ENCODE results near the gene CNTFR. TPM values are rescaled to one million over a fixed set of nuclear protein-coding genes. Genes with fewer than 3 reads are reported as not detected.

CNTFR gene
- total RNA-seq, 3 donors from 2014 or later = 11.3 to 103 (median 15.4) TPM

DNA sequence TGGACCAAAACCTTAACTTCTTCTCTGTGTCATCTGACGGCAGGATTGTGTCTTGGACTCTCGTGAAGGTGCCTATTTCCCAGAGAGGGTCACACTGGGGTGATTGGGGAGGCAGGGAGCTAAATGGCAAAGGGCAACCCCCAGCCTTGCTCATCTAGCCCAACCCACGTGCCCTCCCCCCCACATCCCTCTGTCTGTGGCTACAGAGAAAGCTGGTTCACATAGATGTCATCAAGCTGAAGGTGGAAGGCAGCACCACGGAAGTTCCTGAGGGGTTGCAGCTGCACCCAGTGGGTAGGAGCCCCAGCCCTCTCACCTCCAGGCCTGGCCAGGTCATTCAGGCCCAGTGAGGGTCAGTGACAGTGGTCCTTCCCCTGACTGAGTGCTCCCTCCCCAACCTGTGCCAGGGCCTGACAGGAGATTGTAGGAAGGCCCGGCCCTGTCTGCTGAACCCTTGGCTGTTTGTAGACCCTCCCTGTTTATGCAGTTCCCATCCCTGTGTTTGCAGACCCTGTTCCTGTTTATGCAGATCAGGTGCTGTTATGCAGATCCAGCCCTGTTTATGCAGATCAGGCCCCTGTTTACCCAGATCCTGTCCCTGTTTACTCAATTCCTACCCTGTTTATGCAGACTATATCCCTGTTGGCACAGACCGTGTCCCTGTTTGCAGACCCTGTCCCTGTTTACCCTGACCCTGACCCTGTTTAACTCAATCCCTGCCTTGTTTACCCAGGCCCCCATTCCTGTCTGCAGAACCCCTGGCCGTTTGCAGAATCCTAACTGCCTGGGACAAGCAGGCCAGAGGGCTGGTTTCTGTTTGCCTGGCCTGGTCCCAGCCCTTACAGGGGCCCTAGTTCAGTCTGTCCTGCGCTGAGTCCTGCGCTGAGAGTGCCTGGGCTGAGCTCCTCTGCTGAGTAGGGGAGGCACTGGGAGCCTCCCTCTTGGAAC is 77.1 kb downstream of the CNTFR start:
- Histone ChIP-seq H3K4me1 (no peaks in the 10 kb centered on the region), H3K27me3 (no peaks in the 10 kb centered on the region), H3K4me3 (no peak overlapping the region), H3K9me3 (no peaks in the 10 kb centered on the region), H3K36me3 (no peaks in the 10 kb centered on the region), H3K27ac (no peak overlapping the region)
- no peak for DNase-seq (ENCODE audit: low spot score in 2 of 2)
- intact Hi-C loops (cut with DNase I; ENCODE audit: low total_unique reads) = no loop called here
- TF ChIP-seq POLR2AphosphoS5 (IDR thresholded peaks at IDR 0.05) = no peak
- TF ChIP-seq POLR2A (IDR thresholded peaks at IDR 0.05) = no peak
- TF ChIP-seq, protein P1, sequence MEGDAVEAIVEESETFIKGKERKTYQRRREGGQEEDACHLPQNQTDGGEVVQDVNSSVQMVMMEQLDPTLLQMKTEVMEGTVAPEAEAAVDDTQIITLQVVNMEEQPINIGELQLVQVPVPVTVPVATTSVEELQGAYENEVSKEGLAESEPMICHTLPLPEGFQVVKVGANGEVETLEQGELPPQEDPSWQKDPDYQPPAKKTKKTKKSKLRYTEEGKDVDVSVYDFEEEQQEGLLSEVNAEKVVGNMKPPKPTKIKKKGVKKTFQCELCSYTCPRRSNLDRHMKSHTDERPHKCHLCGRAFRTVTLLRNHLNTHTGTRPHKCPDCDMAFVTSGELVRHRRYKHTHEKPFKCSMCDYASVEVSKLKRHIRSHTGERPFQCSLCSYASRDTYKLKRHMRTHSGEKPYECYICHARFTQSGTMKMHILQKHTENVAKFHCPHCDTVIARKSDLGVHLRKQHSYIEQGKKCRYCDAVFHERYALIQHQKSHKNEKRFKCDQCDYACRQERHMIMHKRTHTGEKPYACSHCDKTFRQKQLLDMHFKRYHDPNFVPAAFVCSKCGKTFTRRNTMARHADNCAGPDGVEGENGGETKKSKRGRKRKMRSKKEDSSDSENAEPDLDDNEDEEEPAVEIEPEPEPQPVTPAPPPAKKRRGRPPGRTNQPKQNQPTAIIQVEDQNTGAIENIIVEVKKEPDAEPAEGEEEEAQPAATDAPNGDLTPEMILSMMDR (IDR thresholded peaks at IDR 0.05) = no peak

DNA sequence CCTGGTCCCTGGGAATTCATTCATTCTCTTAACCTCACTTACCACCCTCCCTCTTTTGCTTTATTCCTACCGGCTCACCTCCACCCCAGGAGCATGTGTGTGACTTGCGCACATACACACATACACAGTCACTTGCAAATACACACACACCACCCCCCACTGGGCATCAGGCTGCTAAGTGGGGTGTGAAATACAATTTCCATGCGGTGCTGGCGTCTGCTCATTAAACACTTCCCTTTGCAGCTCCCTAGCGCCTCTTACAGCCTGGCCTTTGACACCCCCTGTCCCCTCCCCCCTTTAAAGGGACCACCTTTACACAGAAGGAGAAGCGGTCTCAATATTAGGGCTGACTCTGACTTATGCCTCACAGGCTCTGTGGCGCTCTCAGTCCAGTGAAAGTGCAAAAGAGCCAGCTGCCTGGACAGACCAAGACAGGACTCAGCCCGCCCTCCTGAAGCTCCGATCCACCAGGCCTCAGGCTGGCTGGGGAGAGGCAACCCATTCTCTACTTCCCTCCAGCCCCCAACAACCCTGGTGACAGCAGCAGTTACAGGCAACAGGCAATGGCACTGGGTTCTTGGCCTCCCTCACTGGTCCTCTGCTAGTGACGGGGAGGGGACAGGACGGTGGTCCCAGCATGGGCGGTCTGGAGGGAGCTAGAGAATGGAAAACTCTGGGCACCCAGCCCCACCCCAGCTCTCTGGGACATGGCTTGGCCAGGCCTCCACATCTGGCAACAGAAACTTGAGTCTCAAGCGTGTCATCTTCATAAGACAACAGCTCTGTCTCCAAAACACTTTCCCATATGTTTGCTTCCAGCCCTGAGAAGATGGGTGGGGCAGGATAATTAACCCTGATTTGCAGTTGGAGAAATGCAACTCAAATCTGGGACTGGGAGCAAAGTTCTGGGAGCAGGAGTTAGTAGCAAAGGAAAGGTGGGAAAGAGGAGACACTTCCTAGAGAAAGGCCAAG is 78.7 kb downstream of the CNTFR start:
- no peak overlapping the region for H3K27ac ChIP-seq
- H3K4me1 ChIP-seq = no peaks in the 10 kb centered on the region
- H3K9me3 ChIP-seq = no peaks in the 10 kb centered on the region
- DNase-seq (ENCODE audit: low spot score in 2 of 2) = no peak
- no peak for TF ChIP-seq POLR2AphosphoS5 (IDR thresholded peaks at IDR 0.05)
- TF ChIP-seq, protein P1 (IDR thresholded peaks at IDR 0.05) = no peak
- TF ChIP-seq POLR2A (IDR thresholded peaks at IDR 0.05) = no peak
- no peaks in the 10 kb centered on the region for H3K36me3 ChIP-seq
- no peaks in the 10 kb centered on the region for H3K27me3 ChIP-seq
- intact Hi-C loops (cut with DNase I; ENCODE audit: low total_unique reads) = no loop called here
- no peak overlapping the region for H3K4me3 ChIP-seq

DNA sequence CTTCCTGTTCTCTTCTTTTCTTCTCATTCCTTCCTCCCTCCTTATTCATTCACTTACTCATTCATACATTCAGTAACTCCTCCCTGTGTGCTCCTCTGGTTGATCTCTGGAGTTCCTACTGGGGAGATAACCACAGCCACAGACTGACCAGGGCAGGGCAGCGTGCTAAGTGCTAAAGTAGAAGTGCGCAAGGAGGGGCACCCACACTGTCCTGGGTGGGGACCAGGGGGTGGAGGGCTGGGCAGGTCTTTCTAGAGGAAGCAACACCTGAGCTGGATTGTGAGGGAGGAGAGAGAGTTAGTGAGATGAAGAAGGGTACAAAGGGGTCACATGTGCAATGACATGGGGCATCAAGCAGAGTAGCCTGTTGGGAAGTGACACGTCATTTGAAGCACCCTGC is 80.6 kb downstream of the CNTFR start:
- H3K27me3 ChIP-seq = no peaks in the 10 kb centered on the region
- TF ChIP-seq POLR2AphosphoS5 (IDR thresholded peaks at IDR 0.05) (no peak), POLR2A (IDR thresholded peaks at IDR 0.05) (no peak)
- TF ChIP-seq, protein P1 (IDR thresholded peaks at IDR 0.05) = no peak
- H3K4me3 ChIP-seq = no peak overlapping the region
- DNase-seq (ENCODE audit: low spot score in 2 of 2) = no peak
- H3K27ac ChIP-seq = no peak overlapping the region
- intact Hi-C loops (cut with DNase I; ENCODE audit: low total_unique reads) = no loop called here
- no peaks in the 10 kb centered on the region for H3K9me3 ChIP-seq
- no peaks in the 10 kb centered on the region for H3K36me3 ChIP-seq
- H3K4me1 ChIP-seq = no peaks in the 10 kb centered on the region

DNA sequence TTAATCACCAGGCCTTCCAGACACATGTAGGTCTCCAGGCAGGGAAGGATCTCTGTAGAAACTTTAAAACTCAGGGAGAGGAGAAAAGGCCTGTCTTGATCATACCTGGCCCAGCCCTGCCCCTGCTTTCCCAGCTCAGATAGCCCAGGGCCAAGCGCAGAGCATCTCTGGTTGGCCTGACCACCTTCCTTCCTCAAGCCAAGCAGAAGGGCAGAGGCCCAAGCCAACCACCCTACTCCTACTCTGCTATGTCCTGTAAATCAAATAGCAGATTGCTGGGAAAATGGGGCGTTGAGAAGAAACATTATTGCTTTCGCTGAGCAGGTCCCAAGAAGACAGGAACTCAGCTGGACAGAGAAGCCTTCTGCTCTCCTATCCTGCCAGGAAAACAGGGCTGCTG is 81.1 kb downstream of the CNTFR start:
- Histone ChIP-seq H3K9me3 (no peaks in the 10 kb centered on the region), H3K27me3 (no peaks in the 10 kb centered on the region), H3K4me1 (no peaks in the 10 kb centered on the region), H3K27ac (no peak overlapping the region), H3K4me3 (no peak overlapping the region), H3K36me3 (no peaks in the 10 kb centered on the region)
- intact Hi-C loops (cut with DNase I; ENCODE audit: low total_unique reads) = no loop called here
- DNase-seq (ENCODE audit: low spot score in 2 of 2) = no peak
- TF ChIP-seq POLR2A (IDR thresholded peaks at IDR 0.05) = no peak
- TF ChIP-seq, protein P1 (IDR thresholded peaks at IDR 0.05) = no peak
- TF ChIP-seq POLR2AphosphoS5 (IDR thresholded peaks at IDR 0.05) = no peak
